Left ventricle myocardium inferior (tissue), 1 donor: ENCODE measurements around the gene RSPH10B2. TPM values are rescaled to one million over a fixed set of nuclear protein-coding genes. Genes with fewer than 3 reads are reported as not detected.
"Not testable (repeated sequence)": the region's sequence is repeated elsewhere in the genome, so short reads cannot be mapped to it uniquely, and the experiment has no call there.

Experiments used
- DNase-seq: peaks from one replicate; pipeline ENCODE4 v3.0.0-alpha.2; 2020
- H3K27ac ChIP-seq: fragments of 200-600 bp; replicated peaks from 2 replicates; pipeline ENCODE4 v1.8.0; 2021
- H3K27me3 ChIP-seq: fragments of 200-600 bp; 2 replicates; pipeline ENCODE4 v1.8.0; 2021; ENCODE audit warnings: low read depth
- H3K36me3 ChIP-seq: fragments of 200-600 bp; 2 replicates; pipeline ENCODE4 v1.8.0; 2021
- H3K4me1 ChIP-seq: fragments of 200-600 bp; 2 replicates; pipeline ENCODE4 v1.8.0; 2021
- H3K4me3 ChIP-seq: fragments of 200-600 bp; 2 replicates; pipeline ENCODE4 v1.8.0; 2021; ENCODE audit warnings: mild to moderate bottlenecking, moderate library complexity
- H3K9me3 ChIP-seq: fragments of 200-600 bp; replicated peaks from 2 replicates; pipeline ENCODE4 v1.8.0; 2021
- intact Hi-C: fragments of 100-400 bp; cut with micrococcal nuclease; formaldehyde crosslinking; loops from one replicate; pipeline ENCODE4 v1.11.0; 2022
- long read RNA-seq: library from polyadenylated mRNA; unstranded; transcript quantifications from one replicate; pipeline ENCODE4 v2.0.0, GENCODE V29; 2021
- total RNA-seq: library from RNA; stranded (reverse); fragmentation: NEBNext Ultra II Directional; extraction: Animal tissue kit (Norgen Biotek cat#: 25700); gene quantifications from one replicate; pipeline ENCODE4 v1.2.1, GENCODE V29; 2021
- TF ChIP-seq, protein P1 (sequence below): fragments of 200-600 bp; IDR thresholded peaks from 2 replicates; pipeline ENCODE4 v1.8.0; 2021; ENCODE audit warnings: antibody characterized with exemption, mild to moderate bottlenecking, borderline replicate concordance
- donor health status: DM: no; HTN: yes; CAD: no; lungs with severe emphysema.

The RSPH10B2 gene
- not detected for total RNA-seq
- long read RNA-seq = 0 reads

DNA sequence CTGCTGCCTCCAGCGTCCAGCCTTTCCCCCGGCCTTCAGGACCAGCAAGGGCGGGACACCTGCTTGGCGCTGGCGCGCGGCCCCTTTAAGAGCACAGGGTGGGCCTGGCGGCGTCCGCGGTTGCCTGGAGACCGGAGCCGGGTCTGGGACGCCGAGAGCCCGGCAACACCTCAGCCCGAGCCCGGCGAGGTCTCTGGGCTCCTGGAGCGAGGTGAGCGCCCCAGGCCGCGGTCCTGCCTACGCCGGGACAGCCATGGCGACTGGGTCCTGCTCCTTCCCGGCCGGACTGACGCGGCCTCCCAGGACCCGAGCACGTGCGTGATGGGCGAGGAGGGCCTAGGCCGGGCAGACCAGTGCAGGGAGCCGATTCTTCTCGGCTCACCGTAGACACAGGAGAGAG lies at the start of gene RSPH10B2:
Gene RSPH10B2 (plus strand): TSS at position 140 of the 400 bp plus-strand sequence. CDS start 3,575 bp downstream, outside the sequence.
- H3K36me3 ChIP-seq, H3K4me1 ChIP-seq, H3K9me3 ChIP-seq, H3K27ac ChIP-seq, intact Hi-C loops, DNase-seq, H3K27me3 ChIP-seq: not testable (repeated sequence)
- H3K4me3 ChIP-seq = peak within 1 kb of the TSS; percentile 52

DNA sequence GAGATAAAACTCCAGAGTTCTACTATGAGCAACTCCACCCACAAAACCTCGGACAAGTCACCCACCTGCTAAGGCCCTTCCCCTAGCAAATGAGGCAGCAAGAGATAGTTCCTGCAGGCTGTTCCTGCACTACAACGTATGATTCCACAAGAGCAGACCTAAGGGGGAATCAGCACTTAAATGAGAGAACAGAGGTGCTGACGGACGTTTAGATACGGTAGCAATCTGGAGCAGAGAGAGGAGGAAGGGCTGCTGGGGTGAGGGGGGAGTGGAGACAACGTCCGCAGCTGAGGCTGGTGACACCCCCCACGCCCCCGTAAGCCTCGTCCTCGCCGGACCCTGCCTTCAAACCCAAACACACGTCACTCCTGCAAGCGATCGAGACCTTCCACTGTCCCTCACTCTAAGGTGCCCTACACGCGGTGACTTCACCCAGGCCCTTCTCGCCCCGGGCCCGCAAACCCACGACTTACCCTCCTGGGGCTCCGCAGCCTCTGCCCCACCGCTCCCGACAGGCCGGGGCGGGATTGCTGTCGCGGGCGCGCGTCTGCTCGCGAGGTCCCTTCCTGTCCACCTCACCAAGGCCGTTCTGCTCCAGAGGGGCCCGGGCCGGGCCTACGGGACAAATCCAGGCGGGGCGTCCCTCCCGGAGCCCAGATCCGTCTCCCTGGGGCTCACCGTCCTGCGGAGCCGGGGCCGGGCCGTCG lies 47.8 kb upstream of the RSPH10B2 start:
- Histone ChIP-seq H3K9me3 (no peaks in the 10 kb centered on the region), H3K36me3 (peaks cover 33% of the 10 kb centered on the region), H3K4me3 (peak overlapping the region; percentile 98), H3K27ac (peak overlapping the region; percentile 98), H3K27me3 (no peaks in the 10 kb centered on the region), H3K4me1 (peaks cover 56% of the 10 kb centered on the region)
- TF ChIP-seq, protein P1, sequence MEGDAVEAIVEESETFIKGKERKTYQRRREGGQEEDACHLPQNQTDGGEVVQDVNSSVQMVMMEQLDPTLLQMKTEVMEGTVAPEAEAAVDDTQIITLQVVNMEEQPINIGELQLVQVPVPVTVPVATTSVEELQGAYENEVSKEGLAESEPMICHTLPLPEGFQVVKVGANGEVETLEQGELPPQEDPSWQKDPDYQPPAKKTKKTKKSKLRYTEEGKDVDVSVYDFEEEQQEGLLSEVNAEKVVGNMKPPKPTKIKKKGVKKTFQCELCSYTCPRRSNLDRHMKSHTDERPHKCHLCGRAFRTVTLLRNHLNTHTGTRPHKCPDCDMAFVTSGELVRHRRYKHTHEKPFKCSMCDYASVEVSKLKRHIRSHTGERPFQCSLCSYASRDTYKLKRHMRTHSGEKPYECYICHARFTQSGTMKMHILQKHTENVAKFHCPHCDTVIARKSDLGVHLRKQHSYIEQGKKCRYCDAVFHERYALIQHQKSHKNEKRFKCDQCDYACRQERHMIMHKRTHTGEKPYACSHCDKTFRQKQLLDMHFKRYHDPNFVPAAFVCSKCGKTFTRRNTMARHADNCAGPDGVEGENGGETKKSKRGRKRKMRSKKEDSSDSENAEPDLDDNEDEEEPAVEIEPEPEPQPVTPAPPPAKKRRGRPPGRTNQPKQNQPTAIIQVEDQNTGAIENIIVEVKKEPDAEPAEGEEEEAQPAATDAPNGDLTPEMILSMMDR = no peak
- intact Hi-C loops = no loop called here
- no peak for DNase-seq

DNA sequence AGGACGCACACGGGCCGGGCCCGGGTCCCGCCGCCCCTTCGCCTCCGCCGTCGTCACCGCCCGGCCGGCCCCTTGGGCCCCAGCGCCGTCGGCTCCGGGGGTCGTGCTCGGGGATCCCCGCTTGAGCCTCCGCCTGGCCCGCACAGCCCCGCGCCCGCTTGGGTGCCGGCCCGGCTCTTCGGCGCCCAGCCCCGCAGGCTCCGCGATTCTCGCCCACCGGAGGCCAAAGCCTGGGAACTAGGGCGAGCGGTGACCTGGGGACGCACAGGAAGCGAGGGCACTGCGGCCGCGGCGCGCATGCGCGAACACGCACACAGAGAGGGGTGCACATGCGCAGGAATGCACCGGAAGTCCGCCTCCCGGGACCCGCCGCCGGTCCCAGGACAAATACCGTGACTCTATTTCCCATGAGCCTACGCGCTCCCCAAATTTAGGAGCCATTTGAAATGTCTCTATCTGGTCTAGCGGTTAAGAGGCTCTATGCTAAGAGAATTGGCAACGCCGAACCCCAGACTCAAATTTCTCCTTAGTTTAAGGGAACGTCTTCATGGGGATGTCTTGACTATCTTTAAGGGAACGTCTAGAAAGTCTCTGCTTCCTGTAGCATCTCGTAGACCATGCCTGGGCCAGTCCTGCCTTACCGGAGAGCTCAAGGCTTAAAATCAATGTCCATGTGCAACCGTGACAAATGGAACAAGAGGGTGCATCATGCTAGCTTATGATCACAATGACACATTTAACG lies 47.1 kb upstream of the RSPH10B2 start, which contains the start of gene ZNF12:
Gene ZNF12 (minus strand): TSS at position 282 of the 742 bp plus-strand sequence. CDS start 1,774 bp downstream, outside the sequence.
- DNase-seq = peak; percentile 97
- TF ChIP-seq, protein P1 = no peak
- peaks cover 25% of the 10 kb centered on the region for H3K36me3 ChIP-seq
- H3K27me3 ChIP-seq = no peaks in the 10 kb centered on the region
- peaks cover 49% of the 10 kb centered on the region for H3K4me1 ChIP-seq
- no peaks in the 10 kb centered on the region for H3K9me3 ChIP-seq
- peak within 1 kb of the TSS; percentile 98 for H3K27ac ChIP-seq
- intact Hi-C loops = no loop called here
- H3K4me3 ChIP-seq = peak within 1 kb of the TSS; percentile 98

DNA sequence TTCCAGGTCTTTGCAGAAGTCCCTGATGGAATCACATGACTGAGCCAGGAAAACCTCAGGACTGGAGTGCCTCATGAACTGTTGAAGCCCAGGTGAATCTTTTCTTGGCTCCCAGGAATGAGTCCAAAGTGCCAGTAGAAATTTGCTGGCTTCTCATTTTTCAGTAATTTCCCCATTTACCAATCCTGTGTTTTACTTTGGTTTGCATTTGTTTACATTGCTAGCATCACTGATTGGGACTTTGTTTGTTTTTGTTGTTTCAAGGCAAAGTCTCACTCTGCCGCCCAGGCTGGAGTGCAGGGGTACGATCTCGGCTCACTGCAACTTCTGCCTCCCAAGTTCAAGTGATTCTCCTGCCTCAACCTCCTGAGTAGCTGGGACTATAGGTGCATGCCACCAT lies 45.6 kb upstream of the RSPH10B2 start:
- Histone ChIP-seq H3K27ac (no peak overlapping the region), H3K36me3 (peaks cover 19% of the 10 kb centered on the region), H3K9me3 (no peaks in the 10 kb centered on the region), H3K4me3 (no peak overlapping the region), H3K27me3 (no peaks in the 10 kb centered on the region), H3K4me1 (peaks cover 41% of the 10 kb centered on the region)
- DNase-seq = no peak
- TF ChIP-seq, protein P1 = no peak
- intact Hi-C loops = no loop called here

DNA sequence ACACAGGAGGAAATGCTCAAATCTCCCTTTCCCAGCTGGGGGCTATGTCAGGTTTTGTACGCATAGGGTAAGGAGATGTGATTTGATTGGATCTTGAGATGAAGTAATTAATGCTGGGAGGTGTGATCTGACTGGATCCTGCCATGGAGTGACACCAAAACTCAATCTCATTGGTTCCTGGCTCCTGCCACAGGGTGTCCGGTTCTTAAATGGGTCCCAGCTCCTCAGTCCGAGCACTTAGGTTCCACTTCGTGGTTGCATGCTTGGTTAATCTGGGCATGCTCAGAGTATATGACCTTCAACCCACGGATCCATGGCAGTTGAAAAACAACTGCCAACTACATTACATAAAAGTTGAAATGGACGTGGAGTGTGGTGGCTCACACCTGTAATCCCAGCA lies 44.1 kb upstream of the RSPH10B2 start:
- TF ChIP-seq, protein P1 = no peak
- H3K9me3 ChIP-seq = no peaks in the 10 kb centered on the region
- DNase-seq = no peak
- no peak overlapping the region for H3K4me3 ChIP-seq
- intact Hi-C loops = no loop called here
- peaks cover 4% of the 10 kb centered on the region for H3K36me3 ChIP-seq
- no peaks in the 10 kb centered on the region for H3K27me3 ChIP-seq
- H3K27ac ChIP-seq = no peak overlapping the region
- H3K4me1 ChIP-seq = peaks cover 26% of the 10 kb centered on the region

DNA sequence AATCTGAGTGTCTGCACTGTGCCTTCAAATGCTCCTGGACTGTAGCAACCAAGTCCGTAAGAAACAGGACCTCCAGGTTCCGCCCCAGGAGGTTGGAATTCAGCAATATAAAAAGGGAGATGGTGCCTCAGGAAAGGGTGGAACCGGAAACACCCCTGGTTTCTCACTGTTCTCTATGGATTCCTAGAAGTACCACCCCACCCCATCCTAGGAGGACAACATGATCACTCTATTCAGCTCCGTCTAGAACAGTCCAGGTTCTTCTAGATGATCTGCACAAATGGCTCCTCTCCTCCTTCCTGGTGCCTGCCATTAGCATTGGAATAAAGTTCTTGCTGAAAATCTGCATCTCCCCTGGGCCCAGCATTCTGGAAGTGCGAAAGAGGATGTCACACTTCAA lies 39.5 kb upstream of the RSPH10B2 start:
- Histone ChIP-seq H3K4me1 (no peaks in the 10 kb centered on the region), H3K27me3 (peaks cover 16% of the 10 kb centered on the region), H3K9me3 (no peaks in the 10 kb centered on the region), H3K4me3 (no peak overlapping the region), H3K36me3 (no peaks in the 10 kb centered on the region), H3K27ac (no peak overlapping the region)
- DNase-seq = no peak
- intact Hi-C loops = no loop called here
- TF ChIP-seq, protein P1 = no peak

DNA sequence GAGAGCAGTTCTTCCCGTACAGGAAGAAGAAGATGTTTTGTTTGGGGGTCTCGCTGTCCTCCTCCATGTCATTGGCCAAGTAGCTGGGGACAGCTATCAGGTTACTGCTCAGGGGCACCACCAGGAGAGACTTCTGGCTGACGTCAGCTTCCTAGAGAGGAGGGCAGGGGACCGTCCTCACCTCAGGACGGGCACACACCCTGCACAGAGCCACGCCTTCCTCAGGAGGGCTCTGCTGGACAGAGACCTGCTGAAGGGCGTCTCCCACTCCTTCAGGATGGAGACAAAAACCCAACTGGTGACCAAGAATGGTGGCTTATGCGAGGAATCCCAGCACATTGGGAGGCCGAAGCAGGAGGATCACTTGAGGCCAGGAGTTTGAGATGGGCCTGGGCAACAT lies 38.0 kb upstream of the RSPH10B2 start:
- intact Hi-C loops, H3K4me3 ChIP-seq, H3K36me3 ChIP-seq, H3K9me3 ChIP-seq, H3K27ac ChIP-seq, H3K4me1 ChIP-seq, DNase-seq: not testable (repeated sequence)
- H3K27me3 ChIP-seq = peaks cover 16% of the 10 kb centered on the region
